Ishikawa (cell line): ENCODE results near the gene WNT6.

Source experiments
- EP300 ChIP-seq: IDR thresholded peaks from 2 replicates; pipeline ENCODE4 v1.6.1; 2012; ENCODE audit warnings: borderline replicate concordance
- MAX ChIP-seq: IDR thresholded peaks from 2 replicates; pipeline ENCODE4 v1.6.1; 2012
- REST ChIP-seq: IDR thresholded peaks from 2 replicates; pipeline ENCODE4 v1.6.1; 2012; ENCODE audit warnings: low read depth, mild to moderate bottlenecking

DNA sequence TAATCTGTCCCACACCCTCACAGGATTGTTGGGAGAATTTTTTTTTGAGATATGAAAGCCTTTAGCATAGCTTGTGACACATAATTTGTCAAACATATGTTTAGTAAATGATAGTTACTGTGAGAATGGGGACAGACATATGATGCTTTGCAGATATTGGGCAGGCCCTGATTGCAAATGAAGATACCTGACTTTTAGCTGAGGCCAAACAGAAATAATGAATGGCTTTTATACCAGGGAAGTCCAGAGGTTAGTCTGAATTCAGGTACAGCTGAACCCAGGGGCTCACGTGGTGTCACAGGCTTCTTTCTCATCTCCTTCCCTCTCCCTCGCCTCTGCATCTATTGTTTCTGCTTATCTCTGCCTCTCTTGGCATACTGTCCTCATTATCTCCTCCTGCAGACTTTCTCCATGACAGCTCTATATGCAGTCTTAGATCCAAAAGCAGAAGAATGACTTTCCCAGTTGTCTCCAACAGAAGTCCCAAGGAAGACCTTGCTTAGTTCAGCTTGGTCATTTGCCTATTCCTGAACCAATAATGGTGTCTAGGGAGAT is 16.2 kb downstream of the WNT6 start:
- TF ChIP-seq REST (no peak), EP300 (no peak), MAX (no peak)
